Amniotic epithelial cell (primary cell): ENCODE data around the gene SCEL.
A peak's percentile ranks its signal among the peaks of the same experiment; 100 is the strongest.
"Not testable (repeated sequence)": the region's sequence is repeated elsewhere in the genome, so short reads cannot be mapped to it uniquely, and the experiment has no call there.

Source experiments
- DNase-seq: peaks from one replicate; pipeline ENCODE4 v3.0.0-alpha.2; 2010; ENCODE audit warnings: low read depth

SCEL gene

GRCh38 chr13:77558016-77558415, 22.5 kb downstream of the SCEL start:
- no peak for DNase-seq

- DNase-seq: peak; percentile 29
Observed at GRCh38 chr13:77563111-77563510, 27.6 kb downstream of the SCEL start.

- DNase-seq: peak; percentile 15
Observed at GRCh38 chr13:77565635-77566034, 30.1 kb downstream of the SCEL start.

GRCh38 chr13:77571956-77572355, 36.5 kb downstream of the SCEL start:
- DNase-seq: no peak

GRCh38 chr13:77574096-77574495, 38.6 kb downstream of the SCEL start:
- no peak for DNase-seq

- DNase-seq: no peak
Observed at GRCh38 chr13:77579959-77580358, 44.5 kb downstream of the SCEL start.

GRCh38 chr13:77580748-77581147, 45.2 kb downstream of the SCEL start:
- no peak for DNase-seq

GRCh38 chr13:77583581-77583980, 48.1 kb downstream of the SCEL start:
- DNase-seq: no peak

GRCh38 chr13:77584106-77584505, 48.6 kb downstream of the SCEL start:
- no peak for DNase-seq

GRCh38 chr13:77595166-77595810, 59.8 kb downstream of the SCEL start:
- DNase-seq: no peak

- no peak for DNase-seq
Observed at GRCh38 chr13:77596777-77597176, 61.3 kb downstream of the SCEL start.

- no peak for DNase-seq
Observed at GRCh38 chr13:77599351-77599750, 63.8 kb downstream of the SCEL start.

GRCh38 chr13:77600701-77601100, 65.2 kb downstream of the SCEL start:
- no peak for DNase-seq

GRCh38 chr13:77611068-77611467, 75.6 kb downstream of the SCEL start:
- DNase-seq: no peak

GRCh38 chr13:77616027-77616426, 80.5 kb downstream of the SCEL start:
- DNase-seq: no peak

GRCh38 chr13:77619655-77620054, 84.1 kb downstream of the SCEL start:
- no peak for DNase-seq

GRCh38 chr13:77620138-77620537, 84.6 kb downstream of the SCEL start:
- no peak for DNase-seq

GRCh38 chr13:77623806-77624205, 88.3 kb downstream of the SCEL start:
- no peak for DNase-seq

- DNase-seq: no peak
Observed at GRCh38 chr13:77628170-77628569, 92.7 kb downstream of the SCEL start.

- DNase-seq: no peak
Observed at GRCh38 chr13:77637588-77637987, 102.1 kb downstream of the SCEL start.

GRCh38 chr13:77650409-77650808, 114.9 kb downstream of the SCEL start:
- DNase-seq: no peak

- no peak for DNase-seq
Observed at GRCh38 chr13:77653301-77653700, 117.8 kb downstream of the SCEL start.

- DNase-seq: not testable (repeated sequence)
Observed at GRCh38 chr13:77660016-77660415, 124.5 kb downstream of the SCEL start.

GRCh38 chr13:77660841-77661250, 125.3 kb downstream of the SCEL start:
- no peak for DNase-seq

GRCh38 chr13:77662301-77662700, 126.8 kb downstream of the SCEL start:
- DNase-seq: not testable (repeated sequence)
